HCEC 1CT (cell line): Measurements from ENCODE around the gene S1PR2.
A peak's percentile ranks its signal among the peaks of the same experiment; 100 is the strongest.
"Not testable (repeated sequence)": the region's sequence is repeated elsewhere in the genome, so short reads cannot be mapped to it uniquely, and the experiment has no call there.

Experiments
- DNase-seq: peaks from one replicate; pipeline ENCODE4 v3.0.0-alpha.2; 2017

Gene S1PR2

GRCh38 chr19:10184636-10185035 lies 46.5 kb downstream of the S1PR2 start:
- no peak for DNase-seq

DNA sequence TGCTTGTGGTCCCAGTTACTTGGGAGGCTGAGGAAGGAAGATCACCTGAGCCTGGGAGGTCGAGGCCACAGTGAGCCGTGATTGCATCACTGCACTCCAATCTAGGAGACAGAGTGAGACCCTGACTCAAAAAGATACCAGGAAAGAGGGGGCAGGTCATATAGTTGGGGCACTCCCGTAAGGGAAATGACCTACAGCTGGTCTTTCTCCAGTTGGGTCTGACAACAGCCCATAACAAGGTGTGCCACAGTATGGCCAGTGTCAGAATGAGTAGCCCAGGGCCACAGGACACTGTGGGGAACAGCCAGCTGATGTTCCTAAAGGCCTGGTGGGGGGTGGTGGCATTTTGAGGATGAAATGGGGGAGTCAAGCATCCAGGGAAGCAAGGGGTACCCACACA lies 47.2 kb downstream of the S1PR2 start:
- no peak for DNase-seq

- no peak for DNase-seq
Measured at GRCh38 chr19:10182847-10183246, 48.3 kb downstream of the S1PR2 start.

DNA sequence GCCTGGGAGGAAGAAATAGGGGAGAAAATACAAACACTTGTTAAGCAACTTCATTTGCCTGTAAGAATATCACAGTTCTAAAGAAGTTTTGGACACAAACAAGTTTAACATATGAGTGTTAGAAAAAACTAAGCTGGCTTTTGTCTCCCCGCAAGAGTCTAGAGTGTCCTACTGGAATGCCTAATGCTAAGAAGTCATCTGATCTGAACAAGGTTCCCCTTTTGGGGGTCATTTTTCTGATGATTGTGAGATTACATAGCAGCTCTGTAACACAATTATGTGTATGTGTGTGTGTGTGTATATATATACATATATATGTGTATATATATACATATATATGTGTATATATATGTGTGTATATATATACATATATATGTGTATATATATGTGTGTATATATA lies 49.1 kb downstream of the S1PR2 start:
- DNase-seq = no peak

GRCh38 chr19:10180459-10180858 lies 50.7 kb downstream of the S1PR2 start:
- no peak for DNase-seq

GRCh38 chr19:10180024-10180423 lies 51.1 kb downstream of the S1PR2 start:
- not testable (repeated sequence) for DNase-seq

DNA sequence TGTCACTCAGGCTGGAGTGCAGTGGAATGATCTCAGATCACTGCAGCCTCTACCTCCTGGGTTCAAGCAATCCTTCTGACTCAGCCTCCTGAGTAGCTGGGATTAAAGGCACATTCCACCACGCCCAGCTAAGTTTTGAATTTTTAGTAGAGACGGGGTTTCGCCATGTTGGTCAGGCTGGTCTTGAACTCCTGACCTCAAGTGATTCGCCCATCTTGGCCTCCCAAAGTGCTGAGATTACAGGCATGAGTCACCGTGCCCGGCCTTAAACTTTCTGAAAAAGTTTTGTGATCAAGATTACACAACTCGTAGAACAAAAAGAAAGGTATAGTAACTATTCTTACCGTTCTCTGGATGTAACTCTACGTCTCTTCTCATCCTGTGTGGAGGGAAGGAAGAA lies 57.6 kb downstream of the S1PR2 start:
- peak; percentile 39 for DNase-seq
